HepG2 (cell line): ENCODE data around the gene KIF19. TPM values are rescaled to one million over a fixed set of nuclear protein-coding genes. Genes with fewer than 3 reads are reported as not detected.
A peak's percentile ranks its signal among the peaks of the same experiment; 100 is the strongest.

Source experiments
- ERF ChIP-seq: IDR thresholded peaks from 2 replicates; pipeline ENCODE4 v1.6.1; 2018; ENCODE audit warnings: missing biosample characterization, missing genetic modification reagents
- KDM2A ChIP-seq: sonication (generic); formaldehyde crosslinking; IDR thresholded peaks from 2 replicates; pipeline ENCODE4 v1.4.0; 2020; ENCODE audit warnings: low read depth, missing genetic modification reagents, borderline replicate concordance
- KDM3A ChIP-seq: IDR thresholded peaks from 2 replicates; pipeline ENCODE4 v1.6.1; 2018; ENCODE audit warnings: low read depth, missing compliant biosample characterization
- MYC ChIP-seq: sonication (generic); formaldehyde crosslinking; IDR thresholded peaks from 2 replicates; pipeline ENCODE4 v1.9.0; 2021; ENCODE audit warnings: missing genetic modification reagents, borderline replicate concordance
- NFIC ChIP-seq: IDR thresholded peaks from 2 replicates; pipeline ENCODE4 v1.6.1; 2012; ENCODE audit warnings: mild to moderate bottlenecking, low read length, inconsistent platforms
- SMAD1 ChIP-seq: sonication (generic); formaldehyde crosslinking; IDR thresholded peaks from 2 replicates; pipeline ENCODE4 v1.4.0; 2020; ENCODE audit warnings: missing genetic modification reagents, low read depth, mild to moderate bottlenecking, borderline replicate concordance
- SMAD9 ChIP-seq: sonication (generic); formaldehyde crosslinking; IDR thresholded peaks from 2 replicates; pipeline ENCODE4 v1.5.1; 2020; ENCODE audit warnings: mild to moderate bottlenecking, missing genetic modification reagents
- U2AF1 ChIP-seq: fragments of 200-400 bp; formaldehyde crosslinking; optimal IDR thresholded peaks from 2 replicates; pipeline ENCODE3; 2017; ENCODE audit warnings: mild to moderate bottlenecking, low read depth, low read length
- ZBTB49 ChIP-seq: sonication (generic); formaldehyde crosslinking; IDR thresholded peaks from 2 replicates; pipeline ENCODE4 v1.4.0; 2020; ENCODE audit warnings: missing genetic modification reagents, borderline replicate concordance
- ZNF230 ChIP-seq: sonication (generic); formaldehyde crosslinking; IDR thresholded peaks from 2 replicates; pipeline ENCODE4 v1.4.0; 2020; ENCODE audit warnings: mild to moderate bottlenecking, missing genetic modification reagents
- ZNF569 ChIP-seq: sonication (generic); formaldehyde crosslinking; IDR thresholded peaks from 2 replicates; pipeline ENCODE4 v1.5.0; 2020; ENCODE audit warnings: mild to moderate bottlenecking, missing genetic modification reagents, moderate library complexity, borderline replicate concordance
- ZNF616 ChIP-seq: sonication (generic); formaldehyde crosslinking; IDR thresholded peaks from 2 replicates; pipeline ENCODE4 v1.5.0; 2020; ENCODE audit warnings: low read depth, mild to moderate bottlenecking, missing genetic modification reagents
- ZNF775 ChIP-seq: sonication (generic); formaldehyde crosslinking; IDR thresholded peaks from 2 replicates; pipeline ENCODE4 v1.4.0; 2020; ENCODE audit warnings: missing genetic modification reagents, mild to moderate bottlenecking, moderate library complexity, borderline replicate concordance
- ZNF839 ChIP-seq: sonication (generic); formaldehyde crosslinking; IDR thresholded peaks from 2 replicates; pipeline ENCODE4 v1.4.0; 2020; ENCODE audit warnings: missing genetic modification reagents, mild to moderate bottlenecking, borderline replicate concordance
- polyA plus RNA-seq, 8 experiments: library from polyadenylated mRNA; depleted of rRNA in 3 of 8; stranded (reverse) in 7 of 8; unstranded in 1 of 8; fragments of >200 nt; fragmentation: Illumina TruSeq in 4 of 8; extraction: Trizol in 4 of 8; gene quantifications; 2 replicates each; pipeline versions ENCODE4 v1.2.1 to v1.2.3, GENCODE V29; 2011 to 2016; ENCODE audit warnings: low read depth in 4 of 8, missing spikeins in 1 of 8, mixed read lengths in 1 of 8; ENCODE audit not compliant: insufficient read depth in 1 of 8
- total RNA-seq, 5 experiments: library from RNA; depleted of rRNA; stranded (reverse); fragments of >200 nt; fragmentation: Illumina TruSeq; extraction: Trizol; gene quantifications; 2 replicates each; pipeline ENCODE4 v1.2.3, GENCODE V29; 2016; ENCODE audit warnings: low read depth in 1 of 5
- TF ChIP-seq, protein P1 (sequence below): sonication (generic); formaldehyde crosslinking; IDR thresholded peaks from 2 replicates; pipeline ENCODE4 v1.4.0; 2020; ENCODE audit warnings: missing genetic modification reagents, borderline replicate concordance
- TF ChIP-seq, protein P2 (sequence below): IDR thresholded peaks from 2 replicates; pipeline ENCODE4 v1.6.1; 2016; ENCODE audit warnings: control low read depth
- TF ChIP-seq, protein P3 (sequence below): sonication (generic); formaldehyde crosslinking; conservative IDR thresholded peaks from 2 replicates; pipeline ENCODE4 v1.5.0; 2020; ENCODE audit warnings: missing genetic modification reagents
- TF ChIP-seq, protein P4 (sequence below): sonication (generic); formaldehyde crosslinking; IDR thresholded peaks from 2 replicates; pipeline ENCODE4 v1.5.1; 2020; ENCODE audit warnings: mild to moderate bottlenecking, moderate library complexity, missing genetic modification reagents
- TF ChIP-seq, protein P5 (sequence below): sonication (generic); formaldehyde crosslinking; conservative IDR thresholded peaks from 2 replicates; pipeline ENCODE4 v1.8.1; 2023; ENCODE audit warnings: missing genetic modification reagents

Gene KIF19
- total and polyA plus RNA-seq, 2 of the 13 experiments (the other 11 are each of a cell fraction or from before 2014, with no cell fraction given), result not detected

- TF ChIP-seq KDM3A (peak; percentile 83), NFIC (no peak), SMAD9 (CRISPR knock-in tag) (no peak), MYC (peak; percentile 36), KDM2A (CRISPR knock-in tag) (peak; percentile 82; the same call in 1 of the 2 replicates), SMAD1 (CRISPR knock-in tag) (no peak), ERF (CRISPR knock-in tag) (peak; percentile 65; the same call in 1 of the 2 replicates), ZNF775 (no peak), U2AF1 (no peak), ZNF616 (CRISPR knock-in tag) (no peak), ZNF230 (0 out of 2 replicates have a peak, but pooled peaks have one; percentile 45), ZNF569 (no peak), ZNF839 (CRISPR knock-in tag) (0 out of 2 replicates have a peak, but pooled peaks have one; percentile 50), ZBTB49 (CRISPR knock-in tag) (no peak)
- TF ChIP-seq, protein P1, sequence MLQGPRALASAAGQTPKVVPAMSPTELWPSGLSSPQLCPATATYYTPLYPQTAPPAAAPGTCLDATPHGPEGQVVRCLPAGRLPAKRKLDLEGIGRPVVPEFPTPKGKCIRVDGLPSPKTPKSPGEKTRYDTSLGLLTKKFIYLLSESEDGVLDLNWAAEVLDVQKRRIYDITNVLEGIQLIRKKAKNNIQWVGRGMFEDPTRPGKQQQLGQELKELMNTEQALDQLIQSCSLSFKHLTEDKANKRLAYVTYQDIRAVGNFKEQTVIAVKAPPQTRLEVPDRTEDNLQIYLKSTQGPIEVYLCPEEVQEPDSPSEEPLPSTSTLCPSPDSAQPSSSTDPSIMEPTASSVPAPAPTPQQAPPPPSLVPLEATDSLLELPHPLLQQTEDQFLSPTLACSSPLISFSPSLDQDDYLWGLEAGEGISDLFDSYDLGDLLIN (CRISPR knock-in tag), result no peak
- TF ChIP-seq, protein P2, sequence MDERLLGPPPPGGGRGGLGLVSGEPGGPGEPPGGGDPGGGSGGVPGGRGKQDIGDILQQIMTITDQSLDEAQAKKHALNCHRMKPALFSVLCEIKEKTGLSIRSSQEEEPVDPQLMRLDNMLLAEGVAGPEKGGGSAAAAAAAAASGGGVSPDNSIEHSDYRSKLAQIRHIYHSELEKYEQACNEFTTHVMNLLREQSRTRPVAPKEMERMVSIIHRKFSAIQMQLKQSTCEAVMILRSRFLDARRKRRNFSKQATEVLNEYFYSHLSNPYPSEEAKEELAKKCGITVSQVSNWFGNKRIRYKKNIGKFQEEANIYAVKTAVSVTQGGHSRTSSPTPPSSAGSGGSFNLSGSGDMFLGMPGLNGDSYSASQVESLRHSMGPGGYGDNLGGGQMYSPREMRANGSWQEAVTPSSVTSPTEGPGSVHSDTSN (CRISPR knock-in tag), result no peak
- TF ChIP-seq, protein P3, sequence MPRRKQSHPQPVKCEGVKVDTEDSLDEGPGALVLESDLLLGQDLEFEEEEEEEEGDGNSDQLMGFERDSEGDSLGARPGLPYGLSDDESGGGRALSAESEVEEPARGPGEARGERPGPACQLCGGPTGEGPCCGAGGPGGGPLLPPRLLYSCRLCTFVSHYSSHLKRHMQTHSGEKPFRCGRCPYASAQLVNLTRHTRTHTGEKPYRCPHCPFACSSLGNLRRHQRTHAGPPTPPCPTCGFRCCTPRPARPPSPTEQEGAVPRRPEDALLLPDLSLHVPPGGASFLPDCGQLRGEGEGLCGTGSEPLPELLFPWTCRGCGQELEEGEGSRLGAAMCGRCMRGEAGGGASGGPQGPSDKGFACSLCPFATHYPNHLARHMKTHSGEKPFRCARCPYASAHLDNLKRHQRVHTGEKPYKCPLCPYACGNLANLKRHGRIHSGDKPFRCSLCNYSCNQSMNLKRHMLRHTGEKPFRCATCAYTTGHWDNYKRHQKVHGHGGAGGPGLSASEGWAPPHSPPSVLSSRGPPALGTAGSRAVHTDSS (CRISPR knock-in tag), result no peak; the same call in 1 of the 2 replicates
- TF ChIP-seq, protein P4, sequence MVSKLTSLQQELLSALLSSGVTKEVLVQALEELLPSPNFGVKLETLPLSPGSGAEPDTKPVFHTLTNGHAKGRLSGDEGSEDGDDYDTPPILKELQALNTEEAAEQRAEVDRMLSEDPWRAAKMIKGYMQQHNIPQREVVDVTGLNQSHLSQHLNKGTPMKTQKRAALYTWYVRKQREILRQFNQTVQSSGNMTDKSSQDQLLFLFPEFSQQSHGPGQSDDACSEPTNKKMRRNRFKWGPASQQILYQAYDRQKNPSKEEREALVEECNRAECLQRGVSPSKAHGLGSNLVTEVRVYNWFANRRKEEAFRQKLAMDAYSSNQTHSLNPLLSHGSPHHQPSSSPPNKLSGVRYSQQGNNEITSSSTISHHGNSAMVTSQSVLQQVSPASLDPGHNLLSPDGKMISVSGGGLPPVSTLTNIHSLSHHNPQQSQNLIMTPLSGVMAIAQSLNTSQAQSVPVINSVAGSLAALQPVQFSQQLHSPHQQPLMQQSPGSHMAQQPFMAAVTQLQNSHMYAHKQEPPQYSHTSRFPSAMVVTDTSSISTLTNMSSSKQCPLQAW (CRISPR knock-in tag), result peak; percentile 88
- TF ChIP-seq, protein P5, sequence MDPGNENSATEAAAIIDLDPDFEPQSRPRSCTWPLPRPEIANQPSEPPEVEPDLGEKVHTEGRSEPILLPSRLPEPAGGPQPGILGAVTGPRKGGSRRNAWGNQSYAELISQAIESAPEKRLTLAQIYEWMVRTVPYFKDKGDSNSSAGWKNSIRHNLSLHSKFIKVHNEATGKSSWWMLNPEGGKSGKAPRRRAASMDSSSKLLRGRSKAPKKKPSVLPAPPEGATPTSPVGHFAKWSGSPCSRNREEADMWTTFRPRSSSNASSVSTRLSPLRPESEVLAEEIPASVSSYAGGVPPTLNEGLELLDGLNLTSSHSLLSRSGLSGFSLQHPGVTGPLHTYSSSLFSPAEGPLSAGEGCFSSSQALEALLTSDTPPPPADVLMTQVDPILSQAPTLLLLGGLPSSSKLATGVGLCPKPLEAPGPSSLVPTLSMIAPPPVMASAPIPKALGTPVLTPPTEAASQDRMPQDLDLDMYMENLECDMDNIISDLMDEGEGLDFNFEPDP, result no peak
Observed at GRCh38 chr17:74379495-74380085, 53.6 kb downstream of the KIF19 start (continued).
